A549 treated with CpdA at 1 μM for 4 hours (cell line): Measurements from ENCODE around the gene ORM1. TPM values are rescaled to one million over a fixed set of nuclear protein-coding genes. Genes with fewer than 3 reads are reported as not detected.

Experiments used
- total RNA-seq: library from RNA; stranded (reverse); fragments of 200-300 nt; extraction: Qiagen RNA extraction; gene quantifications from 5 replicates; pipeline ENCODE4 v1.2.3, GENCODE V29; 2022; ENCODE audit warnings: low read depth

Gene ORM1
- 0.07 to 0.18 TPM in 2 of 5 replicates, not detected in the others for total RNA-seq

GRCh38 chr9:114322831-114323531, at the start of gene ORM1:
Gene ORM1 (plus strand): TSS chr9:114323098. CDS start chr9:114323134, 36 bp downstream.

GRCh38 chr9:114329625-114330022, 6.7 kb downstream of the ORM1 start, which contains the start of gene ORM2:
Gene ORM2 (plus strand): TSS chr9:114329869. CDS start chr9:114329905, 36 bp downstream.

Other genes with a start within 250 kb of the ORM1 start
- gene AMBP, start 244.8 kb upstream of the ORM1 start, total RNA-seq = 5.2 to 9.8 TPM (median 8.2 TPM) in 5 replicates
- 2.0 to 3.0 TPM (median 2.5 TPM) in 5 replicates for gene KIF12, start 223.8 kb upstream of the ORM1 start, total RNA-seq
- gene COL27A1, start 167.6 kb upstream of the ORM1 start, total RNA-seq = 11.1 to 17.7 TPM (median 13.5 TPM) in 5 replicates
- gene ORM2, start 6.8 kb downstream of the ORM1 start, total RNA-seq = not detected in 5 replicates
- 3.3 to 4.5 TPM (median 3.9 TPM) in 5 replicates for gene AKNA, start 64.9 kb downstream of the ORM1 start, total RNA-seq
- gene WHRN, start 182.4 kb downstream of the ORM1 start, total RNA-seq = 5.1 to 7.6 TPM (median 6.8 TPM) in 5 replicates